OCI-LY3 (cell line): ENCODE measurements around the gene SNF8.

Source experiments
- CTCF ChIP-seq: fragments of 200-600, 300-600 bp; sonication (generic); IDR thresholded peaks from 2 replicates; pipeline ENCODE4 v1.5.1; 2014; ENCODE audit warnings: antibody characterized with exemption, low read length, low read depth
- EZH2phosphoT487 ChIP-seq: fragments of 200-600 bp; shearing (Covaris generic); IDR thresholded peaks from 2 replicates; pipeline ENCODE4 v1.6.1; 2018; ENCODE audit warnings: antibody characterized with exemption, mixed run types, low read depth

GRCh38 chr17:48927978-48928745 is 16.5 kb downstream of the SNF8 start:
- TF ChIP-seq CTCF (no peak), EZH2phosphoT487 (no peak)
